GM10266 (cell line): ENCODE results near the gene OSCAR.
A peak's percentile ranks its signal among the peaks of the same experiment; 100 is the strongest.
"Not testable (repeated sequence)": the region's sequence is repeated elsewhere in the genome, so short reads cannot be mapped to it uniquely, and the experiment has no call there.

ENCODE experiments used
- DNase-seq: peaks from one replicate; pipeline ENCODE4 v3.0.0; 2012; ENCODE audit errors: extremely low spot score
- CTCF ChIP-seq: IDR thresholded peaks from 2 replicates; pipeline ENCODE4 v1.5.1; 2012; ENCODE audit warnings: mild to moderate bottlenecking, low read depth; ENCODE audit not compliant: control insufficient read depth, insufficient read depth; ENCODE audit errors: missing control alignments

OSCAR gene

DNA sequence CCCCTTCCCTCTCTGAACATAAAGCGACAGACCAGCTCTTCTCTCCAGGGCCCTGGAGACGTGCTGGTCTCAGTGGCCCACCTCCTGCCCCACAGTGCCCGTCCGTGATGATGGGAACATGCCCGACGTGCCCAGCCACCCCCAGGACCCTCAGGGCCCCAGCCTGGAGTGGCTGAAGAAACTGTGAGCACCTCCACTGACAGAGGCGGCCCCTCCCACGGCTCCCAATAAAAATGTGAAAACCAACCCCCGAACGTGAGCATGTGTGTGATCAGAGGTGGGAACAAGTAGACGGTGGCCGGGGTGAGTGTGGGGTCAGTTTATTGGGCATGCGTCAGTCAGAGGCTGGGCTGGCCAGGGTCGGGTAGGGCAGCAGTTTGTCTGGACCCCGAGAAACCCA is 6.1 kb upstream of the OSCAR start:
- DNase-seq = no peak
- TF ChIP-seq CTCF = no peak

GRCh38 chr19:54105796-54106195 is 5.2 kb upstream of the OSCAR start:
- TF ChIP-seq CTCF = no peak
- no peak for DNase-seq

DNA sequence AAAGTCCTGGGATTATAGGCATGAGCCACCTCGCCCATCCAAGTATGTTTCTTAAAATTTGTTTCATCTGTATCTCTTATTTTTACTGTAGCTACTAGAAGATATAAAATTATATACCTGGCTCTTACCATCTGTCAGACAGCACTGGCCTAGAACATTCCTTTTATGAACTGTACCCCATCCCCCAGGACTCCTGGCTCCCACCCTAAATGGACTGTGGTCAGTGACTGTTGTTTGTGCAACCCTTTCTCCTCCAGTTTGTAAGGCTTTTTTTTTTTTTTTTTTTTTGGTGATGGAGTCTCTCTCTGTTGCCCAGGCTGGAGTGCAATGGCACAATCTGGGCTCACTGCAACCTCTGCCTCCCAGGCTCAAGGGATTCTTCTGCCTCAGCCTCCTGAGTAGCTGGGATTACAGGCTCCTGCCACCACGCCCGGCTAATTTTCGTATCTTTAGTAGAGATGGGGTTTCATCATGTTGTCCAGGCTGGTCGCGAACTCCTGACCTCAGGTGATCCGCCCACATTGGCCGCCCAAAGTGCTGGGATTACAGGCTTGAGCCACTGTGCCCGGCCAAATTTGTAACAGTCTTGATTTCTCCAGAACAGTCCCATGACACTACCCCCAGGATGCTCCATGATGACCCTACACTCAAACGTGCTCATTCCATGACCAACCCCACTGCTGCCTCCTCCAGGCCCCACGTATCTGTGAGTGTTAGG is 4.6 kb upstream of the OSCAR start:
- no peak for TF ChIP-seq CTCF
- DNase-seq = no peak

GRCh38 chr19:54102421-54103169 is 2.0 kb upstream of the OSCAR start, which contains the start of gene NDUFA3:
NDUFA3 (plus strand) TSS chr19:54102855; CDS start chr19:54102879, 24 bp downstream.
- peak; percentile 99 for DNase-seq
- TF ChIP-seq CTCF = no peak

DNA sequence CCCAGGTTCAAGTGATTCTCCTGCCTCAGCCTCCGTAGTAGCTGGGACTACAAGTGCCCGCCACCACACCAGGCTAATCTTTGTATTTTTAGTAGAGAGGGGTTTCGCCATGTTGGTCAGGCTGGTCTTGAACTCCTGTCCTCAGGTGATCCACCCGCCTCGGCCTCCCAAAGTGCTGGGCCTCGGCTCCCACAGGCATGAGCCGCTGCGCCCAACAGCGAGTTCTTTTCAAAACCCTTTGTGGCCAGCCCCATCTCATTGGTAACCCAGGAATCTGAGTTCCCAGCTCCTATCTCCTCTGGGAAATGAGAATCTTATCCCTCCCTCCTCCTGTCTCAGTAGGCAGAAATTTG is 724 bp downstream of the OSCAR start:
- not testable (repeated sequence) for DNase-seq

DNA sequence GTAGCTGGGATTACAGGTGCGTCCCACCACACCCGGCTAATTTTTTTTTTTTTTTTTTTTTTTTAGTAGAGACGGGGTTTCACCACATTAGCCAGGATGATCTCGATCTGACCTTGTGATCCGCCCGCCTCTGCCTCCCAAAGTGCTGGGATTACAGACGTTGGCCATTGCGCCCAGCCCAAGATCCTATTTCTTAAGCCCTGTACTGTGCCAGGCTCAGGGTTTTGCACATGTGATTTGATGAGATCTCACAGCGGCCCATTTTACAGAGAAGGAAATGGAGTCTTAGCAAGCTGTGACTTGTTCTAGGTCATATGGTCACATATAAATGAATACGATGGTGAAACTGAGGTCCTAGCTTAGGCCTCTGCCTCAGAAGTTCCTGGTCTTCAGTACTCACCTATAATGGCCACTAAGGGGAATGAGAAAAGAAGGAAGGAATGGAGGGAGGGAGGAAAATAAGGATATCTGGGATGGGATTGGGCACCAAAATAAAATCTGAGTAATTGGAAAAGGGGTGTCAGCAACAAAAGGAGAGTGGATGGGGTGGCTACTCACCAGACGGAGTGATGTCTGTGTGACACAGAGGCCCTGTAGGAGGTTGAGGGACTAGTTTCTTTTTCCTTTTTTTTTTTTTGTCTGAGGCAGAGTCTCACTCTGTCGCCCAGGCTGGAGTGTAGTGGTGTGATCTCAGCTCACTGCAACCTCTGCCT is 1.3 kb downstream of the OSCAR start:
- DNase-seq = no peak
- TF ChIP-seq CTCF = no peak

- TF ChIP-seq CTCF = peak; percentile 37
- peak; percentile 53 for DNase-seq
Observed at GRCh38 chr19:54096617-54097106, 3.9 kb downstream of the OSCAR start.

DNA sequence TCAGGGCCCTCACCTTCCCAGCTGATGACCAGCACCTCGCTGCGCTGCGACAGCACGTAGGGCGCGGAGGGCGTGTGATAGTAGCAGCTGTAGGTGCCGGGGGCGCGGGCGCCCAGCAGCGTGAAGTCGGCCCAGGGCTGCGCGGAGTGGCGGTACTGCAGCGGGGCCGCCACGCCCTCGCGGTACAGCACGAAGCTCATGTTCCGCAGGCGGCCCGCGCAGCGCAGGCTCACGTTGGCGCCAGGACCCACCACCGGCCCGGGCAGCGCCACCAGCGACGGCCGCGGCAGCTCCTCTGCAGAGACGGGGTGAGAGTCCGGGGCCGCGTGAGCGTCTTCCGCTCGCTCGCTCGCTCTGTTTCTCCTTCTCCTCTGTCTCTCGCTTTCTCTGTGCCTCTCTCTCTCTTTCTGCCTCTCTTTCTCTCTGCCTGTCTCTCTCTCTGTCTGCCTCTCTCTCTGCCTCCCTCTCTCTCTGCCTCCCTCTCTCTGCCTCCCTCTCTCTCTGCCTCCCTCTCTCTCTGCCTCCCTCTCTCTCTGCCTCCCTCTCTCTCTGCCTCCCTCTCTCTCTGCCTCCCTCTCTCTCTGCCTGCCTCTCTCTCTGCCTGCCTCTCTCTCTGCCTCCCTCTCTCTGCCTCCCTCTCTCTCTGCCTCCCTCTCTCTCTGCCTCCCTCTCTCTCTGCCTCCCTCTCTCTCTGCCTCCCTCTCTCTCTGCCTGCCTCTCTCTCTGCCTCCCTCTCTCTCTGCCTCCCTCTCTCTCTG is 4.6 kb downstream of the OSCAR start:
- peak; percentile 62 for DNase-seq
